GM21576 (cell line): ENCODE results near the gene ATF5.

ENCODE experiments used
- ATAC-seq: cut with Tn5 transposase; IDR thresholded peaks from one replicate; pipeline ENCODE4 v1.9.1; 2021; ENCODE audit warnings: mild to moderate bottlenecking, moderate library complexity; ENCODE audit not compliant: unreplicated experiment

Gene ATF5

DNA sequence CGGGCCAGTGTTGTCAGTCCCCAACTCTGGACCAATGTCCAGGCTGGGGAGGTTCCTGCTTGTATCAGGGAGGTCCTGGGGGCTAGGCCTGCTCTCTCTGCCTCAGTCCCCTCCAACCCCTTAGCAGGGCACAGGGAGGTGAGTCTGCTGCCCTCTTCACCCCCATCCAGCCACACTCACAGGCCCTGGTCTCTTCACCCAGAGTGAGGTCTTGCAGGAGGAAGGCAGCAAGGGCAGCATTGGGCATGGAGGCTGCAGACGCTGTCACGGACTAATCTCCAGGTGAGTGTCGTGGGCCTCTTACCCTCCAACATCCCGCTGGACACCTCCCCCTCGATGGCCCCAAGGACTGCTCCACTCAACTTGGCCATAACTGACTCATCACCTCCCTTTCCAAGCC lies 43.8 kb downstream of the ATF5 start:
- no peak for ATAC-seq

GRCh38 chr19:49973987-49974386 lies 45.0 kb downstream of the ATF5 start:
- ATAC-seq: no peak

GRCh38 chr19:49975051-49975450 lies 46.0 kb downstream of the ATF5 start:
- ATAC-seq: no peak

DNA sequence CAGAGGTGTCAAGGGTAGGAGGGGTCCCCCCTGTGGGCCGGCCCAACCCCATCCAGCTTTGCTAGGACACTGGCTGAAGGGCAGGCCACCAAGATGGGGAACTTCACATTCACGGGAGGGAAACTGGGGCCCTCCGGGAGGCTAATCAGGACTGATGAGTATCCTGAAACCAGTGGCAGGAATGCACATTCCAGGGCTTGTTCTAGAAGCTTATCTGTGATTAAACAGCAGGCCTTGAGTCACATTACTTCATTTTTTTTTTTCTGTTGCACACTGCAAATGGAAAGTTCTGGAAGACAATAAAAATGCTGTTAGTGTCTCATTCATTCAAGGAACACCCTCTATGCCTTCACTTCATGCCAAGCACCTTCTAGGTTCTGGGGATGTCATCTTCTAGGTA lies 47.5 kb downstream of the ATF5 start:
- no peak for ATAC-seq

- no peak for ATAC-seq
Measured at GRCh38 chr19:49977076-49977475, 48.1 kb downstream of the ATF5 start.

- ATAC-seq: no peak
Measured at GRCh38 chr19:49977881-49978280, 48.9 kb downstream of the ATF5 start.

- no peak for ATAC-seq
Measured at GRCh38 chr19:49978324-49978723, 49.3 kb downstream of the ATF5 start.

GRCh38 chr19:49981603-49982593 lies 52.9 kb downstream of the ATF5 start:
- no peak for ATAC-seq
